Activated CD4-positive, alpha-beta T cell treated with anti-CD3 and anti-CD28 coated beads for 24 hours (primary cell): ENCODE data around the gene KLHL9.

ENCODE experiments used
- DNase-seq, 2 donors: peaks; one replicate each; pipeline ENCODE4 v3.0.0-alpha.2; 2020; ENCODE audit warnings: low read depth in 2 of 2

KLHL9 gene

DNA sequence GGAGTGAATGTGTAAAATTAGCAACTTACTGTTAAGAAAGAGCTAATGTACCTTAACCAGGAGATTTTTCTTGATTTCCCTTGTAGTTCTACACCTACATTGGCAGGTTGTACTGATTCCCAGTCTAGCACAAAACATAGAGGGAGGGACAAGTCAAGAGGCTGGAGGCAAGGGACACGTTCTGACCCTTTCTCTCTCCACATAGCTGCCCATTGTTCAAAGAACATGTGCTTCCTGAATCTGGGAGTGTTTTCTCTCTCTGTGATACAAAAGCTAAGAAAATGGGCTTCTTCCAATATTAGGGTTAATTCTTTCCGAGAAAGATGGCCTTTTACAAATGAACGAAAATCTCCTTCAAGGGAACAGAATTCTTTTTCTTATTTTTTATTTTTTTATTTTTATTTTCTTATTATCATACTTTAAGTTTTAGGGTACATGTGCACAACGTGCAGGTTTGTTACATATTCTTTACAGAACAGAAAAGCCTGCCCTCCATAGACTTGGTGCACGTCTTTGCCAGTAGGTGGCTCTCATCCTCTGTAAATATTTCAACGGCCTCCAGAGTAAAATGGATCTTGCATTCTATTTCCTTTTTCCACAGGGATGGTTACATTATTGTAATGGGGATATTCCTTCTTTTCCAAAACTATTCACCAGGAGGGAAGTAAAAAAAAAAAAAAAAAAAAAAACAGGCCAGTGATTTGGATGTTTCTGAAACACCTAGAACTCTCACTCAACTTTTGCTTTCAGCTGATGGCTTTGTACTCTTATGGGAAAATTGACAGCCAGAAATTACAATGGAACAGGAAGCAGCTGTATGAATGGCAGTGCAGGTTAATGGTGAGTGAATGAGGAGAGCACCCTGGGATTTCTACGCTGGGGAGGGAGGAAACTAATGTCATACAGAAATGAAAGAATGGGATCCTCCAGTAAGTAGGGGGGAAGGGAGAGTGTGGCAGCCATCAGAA is 17.0 kb downstream of the KLHL9 start:
- no peak for DNase-seq

DNA sequence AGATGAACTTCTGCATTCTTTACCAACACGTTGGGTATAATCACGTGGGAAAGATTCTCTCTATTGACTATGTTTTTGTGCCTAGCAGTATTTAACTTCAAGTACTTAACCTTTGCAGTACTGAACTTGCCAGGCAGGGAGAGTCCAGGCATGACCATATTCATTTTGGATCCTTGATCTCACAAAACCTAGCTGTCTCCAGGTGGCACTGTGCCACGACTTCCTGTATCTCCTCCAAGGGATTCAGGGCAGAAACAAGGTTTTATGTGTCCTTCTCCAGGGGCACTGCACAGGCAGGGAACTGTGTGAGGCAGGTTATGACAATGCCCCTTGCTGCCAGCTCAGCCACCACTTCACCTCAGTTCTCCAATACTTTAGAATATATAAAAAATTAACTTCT is 18.3 kb downstream of the KLHL9 start:
- DNase-seq, result no peak

DNA sequence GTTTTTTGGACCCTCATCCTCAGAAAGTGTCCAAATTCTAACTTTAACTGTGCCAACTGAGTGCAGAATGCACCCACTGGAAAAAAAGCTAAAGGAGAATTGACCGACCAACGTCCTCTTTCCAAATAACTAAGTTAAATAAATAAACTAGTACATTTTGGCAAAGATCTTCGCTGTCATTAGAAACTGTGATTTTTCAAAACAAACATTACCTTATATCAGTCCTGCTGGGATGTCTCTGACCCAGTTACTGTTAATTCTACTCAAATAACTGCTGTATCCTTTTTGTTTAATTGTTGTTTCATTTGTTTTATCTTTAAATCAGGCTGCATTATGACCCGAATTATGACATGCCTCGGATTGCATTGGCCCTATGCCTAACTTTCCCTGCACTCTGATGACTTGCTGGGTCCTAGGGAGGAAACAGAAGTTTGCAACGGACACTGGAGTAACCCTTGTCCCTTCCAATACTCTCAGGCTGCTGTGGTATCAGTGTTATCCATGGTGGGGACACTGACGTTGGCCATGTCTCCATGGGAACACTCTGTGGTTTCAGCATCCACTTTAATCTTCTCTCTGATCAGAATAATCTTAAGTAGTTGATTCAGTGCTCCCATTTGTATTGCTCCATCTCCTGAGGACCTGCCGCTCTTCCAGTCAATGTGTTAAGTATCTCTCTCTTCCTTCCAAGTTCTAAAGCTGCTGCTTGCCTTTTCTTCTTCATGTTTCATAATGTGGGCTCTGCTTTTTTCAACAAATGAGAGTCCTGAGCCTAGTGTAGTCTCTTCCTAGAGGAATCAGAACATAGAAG is 19.0 kb downstream of the KLHL9 start:
- no peak for DNase-seq

DNA sequence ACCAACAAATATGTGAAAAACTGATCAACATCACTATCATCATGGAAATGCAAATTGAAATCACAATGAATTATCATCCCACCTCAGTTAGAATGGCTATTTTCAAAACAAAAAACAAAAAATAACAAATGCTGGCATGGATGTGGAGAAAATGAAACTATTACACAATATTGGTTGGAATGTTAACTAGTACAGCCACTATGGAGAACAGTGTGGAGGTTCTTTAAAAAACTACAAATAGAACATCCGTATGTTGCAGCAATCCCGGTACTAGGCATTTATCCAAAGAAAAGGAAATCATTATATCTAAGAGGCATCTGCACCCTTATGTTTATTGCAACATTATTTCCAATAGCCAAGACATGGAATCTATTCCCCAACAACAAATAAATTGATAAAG is 21.1 kb downstream of the KLHL9 start:
- DNase-seq, result no peak

DNA sequence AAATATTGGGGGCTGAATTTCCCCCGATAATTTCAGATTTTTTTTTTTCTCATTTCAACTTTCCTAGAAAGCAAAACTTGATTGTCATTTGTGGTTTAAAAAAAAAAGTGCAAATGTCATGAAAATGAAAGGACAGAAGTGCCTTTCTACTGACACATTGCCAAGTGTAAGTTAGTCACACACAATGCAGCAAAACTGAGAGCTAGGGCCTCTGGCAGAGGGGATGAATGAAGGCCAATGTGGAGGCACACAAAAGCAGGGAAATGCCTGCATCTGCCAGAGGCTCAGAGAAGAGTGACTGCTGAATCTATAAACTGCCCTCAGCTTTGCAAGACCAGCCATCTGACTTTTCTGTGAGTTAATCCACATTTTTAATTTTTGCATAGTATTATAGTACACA is 23.3 kb downstream of the KLHL9 start:
- no peak for DNase-seq

DNA sequence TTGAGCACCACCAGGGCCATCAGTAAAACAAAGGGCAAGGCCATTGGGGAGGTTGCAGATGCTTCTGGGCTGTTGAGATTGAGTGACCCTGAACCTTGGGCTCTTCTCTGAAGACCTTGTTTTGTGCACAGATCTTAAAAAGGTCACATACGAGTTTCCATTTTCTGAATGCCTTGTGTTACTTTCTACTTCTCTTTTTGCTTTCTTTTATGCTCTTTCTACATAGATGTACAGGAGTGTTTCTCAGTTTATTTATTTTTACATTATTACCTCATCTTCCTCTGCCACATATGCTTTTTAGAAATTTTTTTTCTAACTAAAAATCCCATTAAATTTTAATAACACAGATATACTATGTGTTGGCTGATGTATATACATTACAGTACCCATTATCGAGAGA is 30.0 kb downstream of the KLHL9 start, which contains the start of gene IFNA5:
Gene IFNA5 (minus strand): TSS at position 101 of the 400 bp plus-strand sequence. CDS start 57 bp downstream, at position 44.
- no peak for DNase-seq

DNA sequence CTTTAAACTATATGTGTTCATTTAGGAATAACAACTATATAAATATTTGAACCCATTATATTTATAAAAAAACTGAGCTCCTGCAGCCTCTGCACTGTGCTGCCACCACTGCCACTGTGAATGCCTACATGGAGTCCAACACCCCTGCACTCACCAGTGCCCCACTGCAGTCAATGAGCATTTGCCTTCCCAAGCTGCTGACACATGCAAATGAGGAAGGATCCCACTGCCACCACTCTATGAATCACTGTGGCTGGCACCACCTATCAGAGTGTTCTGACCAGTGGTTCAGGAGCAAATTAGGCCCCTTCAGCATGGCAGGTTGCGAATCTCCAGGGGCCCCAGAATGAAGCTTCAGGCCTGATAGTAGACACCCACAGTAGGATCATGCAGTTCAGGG is 39.2 kb downstream of the KLHL9 start:
- DNase-seq, result no peak

DNA sequence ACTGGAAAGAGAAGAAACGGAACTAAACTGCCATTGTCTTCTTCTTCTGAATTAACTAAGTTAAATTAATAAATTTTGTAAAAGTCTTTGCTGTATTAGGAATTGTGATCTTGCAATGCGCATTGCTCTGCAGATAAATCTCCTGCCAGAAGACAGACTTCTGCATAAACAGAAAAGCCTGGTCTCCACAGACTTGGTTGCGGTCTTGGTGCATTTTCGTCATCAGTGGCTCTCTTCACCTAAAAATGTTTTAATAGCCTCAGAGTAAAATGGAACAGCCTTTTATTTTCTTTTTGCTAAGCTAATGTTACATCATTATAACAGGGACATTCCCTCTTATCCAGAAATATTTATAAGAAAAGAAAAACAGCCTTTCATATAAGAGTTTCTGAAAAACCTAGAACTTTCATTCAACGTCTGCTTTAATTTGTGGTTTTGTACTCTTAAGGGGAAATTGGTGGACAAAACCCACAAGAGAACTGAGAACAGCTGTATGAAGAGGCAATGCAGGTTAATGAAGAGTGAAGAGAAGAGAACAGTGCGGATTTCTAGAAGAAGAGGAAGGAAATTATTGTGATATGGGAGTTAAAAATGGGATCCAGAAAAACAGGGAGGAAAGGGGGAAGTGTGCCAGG is 40.2 kb downstream of the KLHL9 start:
- no peak for DNase-seq

DNA sequence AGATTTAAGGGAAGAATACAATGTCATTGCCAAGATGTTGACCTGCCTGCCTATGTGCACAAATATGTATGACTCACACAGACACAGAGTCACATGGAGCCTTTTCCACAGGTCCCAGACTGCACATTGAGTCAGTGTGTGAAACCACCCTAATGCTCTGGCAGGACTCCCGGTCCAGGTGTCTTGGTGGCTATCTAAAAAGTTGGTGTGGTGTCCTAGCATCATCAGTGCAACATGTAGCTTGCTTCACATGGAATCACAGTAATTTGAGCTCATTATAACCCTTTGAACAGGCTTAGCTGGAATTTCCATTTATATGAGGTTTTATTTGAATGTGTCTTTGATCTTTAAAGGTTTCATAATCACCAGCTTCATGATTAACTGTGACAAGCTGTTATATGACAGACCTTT is 40.8 kb downstream of the KLHL9 start:
- DNase-seq, result no peak

DNA sequence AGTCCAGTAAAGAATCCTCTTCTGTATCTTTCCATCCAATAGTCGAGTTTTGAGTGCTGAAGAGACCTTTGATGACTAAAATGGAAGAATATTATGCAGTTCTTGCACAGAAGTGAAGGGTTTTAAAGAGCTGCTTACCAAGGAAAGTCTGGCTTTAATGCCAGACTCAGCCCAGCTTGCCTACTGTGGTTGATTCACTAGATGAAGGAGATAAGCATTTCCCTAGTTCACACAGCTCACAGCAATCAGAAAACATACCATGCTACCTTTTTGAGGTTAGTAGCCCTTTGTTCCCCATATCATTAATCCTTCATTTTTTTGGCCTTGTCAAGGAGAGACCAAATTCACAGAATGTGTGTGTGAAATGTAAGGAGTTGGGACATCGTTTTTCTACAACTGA is 45.4 kb downstream of the KLHL9 start:
- DNase-seq, result no peak

DNA sequence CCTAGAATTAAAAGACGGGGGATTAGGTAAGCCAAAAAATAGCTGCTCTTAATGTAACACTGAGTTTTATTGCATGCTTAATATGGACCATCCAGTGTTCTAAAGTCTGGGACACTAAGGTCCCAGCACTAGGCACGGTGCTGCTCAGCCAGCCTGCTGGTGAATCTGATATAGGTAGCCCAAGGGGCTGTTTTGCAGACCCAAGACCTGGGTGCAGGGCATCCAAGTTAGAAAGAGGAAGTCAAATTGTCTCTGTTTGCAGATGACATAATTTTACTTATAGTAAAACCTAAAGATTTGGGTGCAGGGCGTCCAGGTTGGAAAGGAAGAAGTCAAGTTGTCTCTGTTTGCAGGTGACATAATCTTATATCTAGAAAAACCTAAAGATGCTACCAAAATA is 47.9 kb downstream of the KLHL9 start:
- DNase-seq, result no peak

DNA sequence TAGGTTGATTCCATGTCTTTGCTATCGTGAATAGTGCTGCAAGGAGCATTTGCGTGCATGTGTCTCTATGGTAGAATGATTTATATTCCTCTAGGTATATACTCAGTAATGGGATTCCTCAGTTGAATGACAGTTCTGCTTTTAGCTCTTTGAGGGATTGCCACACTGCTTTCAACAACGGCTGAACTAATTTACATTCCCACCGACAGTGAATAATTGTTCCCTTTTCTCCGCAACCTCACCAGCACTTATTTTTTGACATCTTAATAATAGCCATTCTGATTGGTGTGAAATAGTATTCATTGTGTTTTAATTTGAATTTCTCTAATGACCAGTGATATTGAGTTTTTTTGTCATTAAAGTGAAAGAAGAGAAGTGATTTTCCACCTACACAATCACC is 48.5 kb downstream of the KLHL9 start:
- no peak for DNase-seq

DNA sequence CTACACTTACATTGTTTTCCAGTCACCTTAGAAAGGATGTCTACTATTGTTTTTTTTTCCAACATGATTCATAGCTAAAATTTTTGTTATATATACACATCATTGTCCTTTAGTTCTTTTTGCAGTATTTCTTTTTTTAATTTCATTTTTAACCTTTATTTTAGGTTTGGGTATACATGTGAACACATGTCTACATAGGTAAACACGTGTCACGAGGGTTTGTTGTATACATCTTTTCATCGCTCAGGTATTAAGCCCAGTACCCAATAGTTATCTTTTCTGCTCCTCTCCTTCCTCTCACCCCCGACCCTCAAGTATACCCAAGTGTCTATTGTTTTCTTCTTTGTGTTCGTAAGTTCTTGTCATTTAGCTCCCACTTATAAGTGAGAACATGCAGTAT is 49.1 kb downstream of the KLHL9 start:
- no peak for DNase-seq

DNA sequence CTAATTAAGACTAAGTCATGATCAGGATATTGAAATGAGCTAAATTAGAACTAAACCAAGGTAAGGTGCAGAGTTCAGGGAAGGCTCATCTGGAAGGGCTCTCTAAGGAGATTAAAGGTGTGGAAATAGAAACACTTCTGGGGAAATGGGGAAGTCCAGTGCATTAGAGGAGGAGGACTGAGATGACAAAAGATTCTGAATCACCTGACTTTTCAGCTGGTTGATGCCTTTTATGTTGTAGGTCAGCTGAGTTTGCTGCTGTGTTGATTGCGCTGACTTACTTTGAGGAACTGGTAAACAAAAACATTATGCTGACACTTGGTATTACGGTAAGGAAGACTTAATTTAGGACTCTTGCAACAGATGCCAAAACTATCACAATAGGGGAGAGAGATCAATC is 53.9 kb downstream of the KLHL9 start:
- no peak for DNase-seq
